H1 (cell line): ENCODE results near the gene SND1. TPM values are rescaled to one million over a fixed set of nuclear protein-coding genes. Genes with fewer than 3 reads are reported as not detected.

Experiments
- CTCF ChIA-PET: fragments of 300-600 bp; sonication (Branson Sonifier 250); formaldehyde crosslinking; loops from one replicate; lab custom pipeline; 2021; ENCODE audit not compliant: partially characterized antibody; lab: Charles Lee
- POLR2A ChIA-PET: fragments of 300-600 bp; sonication (Branson Sonifier 250); formaldehyde crosslinking; loops from one replicate; lab custom pipeline; 2021; ENCODE audit warnings: inconsistent platforms; ENCODE audit not compliant: partially characterized antibody; lab: Charles Lee
- DNase-seq, 2 experiments: peaks; one replicate each; pipeline versions ENCODE4 v3.0.0 to v3.0.0-alpha.2; 2010 to 2022; ENCODE audit warnings: low spot score in 2 of 2, low read depth in 1 of 2, mixed read lengths in 1 of 2
- FAIRE-seq: peaks from 2 replicates; lab custom pipeline; 2011; peaks lifted over from hg19 to GRCh38; lab: Jason Lieb, UNC
- H2AFZ ChIP-seq: 2 replicates; pipeline ENCODE4 v1.8.1; 2012; ENCODE audit warnings: low read length, inconsistent platforms
- H2AK5ac ChIP-seq: 2 replicates; pipeline ENCODE4 v1.6.1; 2013; ENCODE audit warnings: low read depth, low read length
- H2BK120ac ChIP-seq: replicated peaks from 2 replicates; pipeline ENCODE3; 2013; ENCODE audit warnings: low read depth, low read length, inconsistent platforms
- H2BK12ac ChIP-seq: 2 replicates; pipeline ENCODE4 v1.6.1; 2013; ENCODE audit warnings: low read depth, low read length
- H2BK15ac ChIP-seq: 2 replicates; pipeline ENCODE4 v1.6.1; 2013; ENCODE audit warnings: low read length
- H2BK20ac ChIP-seq: 2 replicates; pipeline ENCODE4 v1.6.1; 2013; ENCODE audit warnings: low read length
- H2BK5ac ChIP-seq: 2 replicates; pipeline ENCODE4 v1.6.1; 2013; ENCODE audit warnings: low read depth, low read length
- H3K14ac ChIP-seq: 2 replicates; pipeline ENCODE4 v1.6.1; 2013; ENCODE audit warnings: inconsistent platforms; ENCODE audit not compliant: insufficient read length
- H3K18ac ChIP-seq: 2 replicates; pipeline ENCODE4 v1.6.1; 2013; ENCODE audit warnings: low read length; ENCODE audit errors: extremely low read depth
- H3K23ac ChIP-seq: 2 replicates; pipeline ENCODE4 v1.6.1; 2013; ENCODE audit warnings: inconsistent platforms; ENCODE audit not compliant: insufficient read length
- H3K23me2 ChIP-seq: 2 replicates; pipeline ENCODE4 v1.6.1; 2013; ENCODE audit warnings: low read depth, low read length
- H3K27ac ChIP-seq: 2 replicates; pipeline ENCODE4 v1.6.1; 2011; ENCODE audit warnings: low read depth, low read length, inconsistent platforms
- H3K27me3 ChIP-seq, 4 experiments: replicated peaks in 1 of 4; 1 replicate in 1 of 4; 2 replicates in 3 of 4; pipeline versions ENCODE4 v1.6.1 to v1.8.1; 2011 to 2013; ENCODE audit warnings: low read length in 3 of 4, mild to moderate bottlenecking in 3 of 4, inconsistent platforms in 2 of 4, mixed read lengths in 2 of 4, moderate library complexity in 1 of 4; ENCODE audit not compliant: control insufficient read depth in 3 of 4, insufficient read depth in 3 of 4; ENCODE audit errors: extremely low read depth in 1 of 4
- H3K36me3 ChIP-seq, 4 experiments: 2 replicates each; pipeline versions ENCODE4 v1.6.1 to v1.8.1; 2011 to 2013; ENCODE audit warnings: mild to moderate bottlenecking in 4 of 4, low read length in 3 of 4, moderate library complexity in 2 of 4, control low read depth in 1 of 4, inconsistent platforms in 1 of 4; ENCODE audit not compliant: insufficient read depth in 4 of 4, control insufficient read depth in 2 of 4
- H3K4ac ChIP-seq: replicated peaks from 2 replicates; pipeline ENCODE3; 2013; ENCODE audit warnings: low read length, low read depth, mixed read lengths, inconsistent platforms; ENCODE audit not compliant: insufficient read length
- H3K4me1 ChIP-seq, 4 experiments: replicated peaks in 1 of 4; 1 replicate in 1 of 4; 2 replicates in 3 of 4; pipeline versions ENCODE4 v1.6.1 to v1.8.1; 2011 to 2013; ENCODE audit warnings: low read length in 3 of 4, inconsistent platforms in 2 of 4, mixed read lengths in 1 of 4; ENCODE audit not compliant: insufficient read depth in 4 of 4, control insufficient read depth in 3 of 4
- H3K4me2 ChIP-seq, 2 experiments: 2 replicates each; pipeline versions ENCODE4 v1.6.1 to v1.8.1; 2011 to 2013; ENCODE audit warnings: low read depth in 2 of 2, low read length in 2 of 2, control low read depth in 1 of 2, inconsistent platforms in 1 of 2, mild to moderate bottlenecking in 1 of 2; ENCODE audit not compliant: insufficient read depth in 1 of 2
- H3K4me3 ChIP-seq, 4 experiments: fragments of 200-600, 300-600 bp in 1 of 4; sonication (generic), shearing (Covaris generic), sonication (Bioruptor Twin) in 1 of 4; 2 replicates each; pipeline versions ENCODE4 v1.5.1 to v1.8.1; 2011 to 2016; ENCODE audit warnings: low read length in 4 of 4, low read depth in 3 of 4, control low read depth in 2 of 4, inconsistent platforms in 2 of 4, mild to moderate bottlenecking in 2 of 4, mixed read lengths in 1 of 4, moderate library complexity in 1 of 4; ENCODE audit not compliant: insufficient read depth in 2 of 4; ENCODE audit errors: extremely low read depth in 1 of 4
- H3K56ac ChIP-seq: replicated peaks from 2 replicates; pipeline ENCODE3; 2013; ENCODE audit warnings: low read depth, mild to moderate bottlenecking, mixed read lengths, low read length, inconsistent platforms; ENCODE audit not compliant: insufficient read length
- H3K79me1 ChIP-seq: 2 replicates; pipeline ENCODE4 v1.6.1; 2013; ENCODE audit warnings: low read depth, low read length, control low read depth
- H3K79me2 ChIP-seq, 2 experiments: 2 replicates each; pipeline versions ENCODE4 v1.6.1 to v1.8.1; 2012 to 2013; ENCODE audit warnings: low read length in 2 of 2, mild to moderate bottlenecking in 2 of 2, inconsistent platforms in 1 of 2; ENCODE audit not compliant: insufficient read depth in 2 of 2, control insufficient read depth in 1 of 2
- H3K9ac ChIP-seq, 4 experiments: replicated peaks in 1 of 4; 1 replicate in 1 of 4; 2 replicates in 3 of 4; pipeline versions ENCODE4 v1.6.1 to v1.8.1; 2011 to 2013; ENCODE audit warnings: low read depth in 3 of 4, low read length in 3 of 4, control low read depth in 2 of 4, mild to moderate bottlenecking in 2 of 4, moderate library complexity in 2 of 4, inconsistent platforms in 1 of 4; ENCODE audit errors: extremely low read depth in 1 of 4
- H3K9me3 ChIP-seq, 2 experiments: 2 replicates each; pipeline versions ENCODE4 v1.6.1 to v1.8.1; 2012 to 2013; ENCODE audit warnings: mild to moderate bottlenecking in 2 of 2, moderate library complexity in 2 of 2, control low read depth in 1 of 2, inconsistent platforms in 1 of 2, low read depth in 1 of 2, low read length in 1 of 2, mixed read lengths in 1 of 2; ENCODE audit not compliant: insufficient read depth in 2 of 2
- H4K20me1 ChIP-seq, 2 experiments: replicated peaks in 1 of 2; 2 replicates each; pipeline versions ENCODE3 to v1.8.1; 2011 to 2013; ENCODE audit warnings: inconsistent platforms in 2 of 2, low read length in 2 of 2, mild to moderate bottlenecking in 1 of 2; ENCODE audit not compliant: insufficient read depth in 2 of 2, control insufficient read depth in 1 of 2
- H4K5ac ChIP-seq: 2 replicates; pipeline ENCODE4 v1.6.1; 2013; ENCODE audit warnings: low read length, low read depth, mixed read lengths, inconsistent platforms; ENCODE audit not compliant: insufficient read length
- H4K8ac ChIP-seq: 2 replicates; pipeline ENCODE4 v1.8.0; 2013; ENCODE audit warnings: mild to moderate bottlenecking, moderate library complexity, low read length, inconsistent platforms; ENCODE audit not compliant: insufficient read depth; ENCODE audit errors: extremely low read depth
- H4K91ac ChIP-seq: replicated peaks from 2 replicates; pipeline ENCODE3; 2013; ENCODE audit warnings: low read length, mixed read lengths, inconsistent platforms; ENCODE audit not compliant: insufficient read length
- E2F6 ChIP-seq: IDR thresholded peaks from 2 replicates; pipeline ENCODE4 v1.6.1; 2012; ENCODE audit warnings: inconsistent platforms
- FOSL1 ChIP-seq: IDR thresholded peaks from 2 replicates; pipeline ENCODE4 v1.6.1; 2011; ENCODE audit warnings: mild to moderate bottlenecking, low read depth, low read length, moderate library complexity; ENCODE audit not compliant: insufficient read depth
- JUND ChIP-seq: IDR thresholded peaks from 2 replicates; pipeline ENCODE4 v1.6.1; 2011; ENCODE audit warnings: mild to moderate bottlenecking, improper control_type of control experiment, low read length
- SIN3A ChIP-seq, 2 experiments: IDR thresholded peaks in 1 of 2; conservative IDR thresholded peaks in 1 of 2; 2 replicates each; pipeline ENCODE4 v1.6.1; 2011 to 2012; ENCODE audit warnings: low read length in 2 of 2, improper control_type of control experiment in 1 of 2, low read depth in 1 of 2, mild to moderate bottlenecking in 1 of 2
- TEAD4 ChIP-seq: IDR thresholded peaks from 2 replicates; pipeline ENCODE4 v1.6.1; 2012; ENCODE audit warnings: low read depth, low read length, inconsistent platforms, mixed read lengths
- WGBS, 2 experiments: shearing (Covaris generic) in 1 of 2; methylation state at CpG; one replicate each; pipeline versions ENCODE4 v1.1.6 to v1.1.7; 2013 to 2015; ENCODE audit warnings: low lambda C conversion rate in 2 of 2, mixed read lengths in 2 of 2, inconsistent platforms in 1 of 2, low coverage in 1 of 2, missing lambda C conversion rate in 1 of 2; ENCODE audit not compliant: insufficient replicate concordance in 2 of 2, insufficient coverage in 1 of 2, insufficient read length in 1 of 2; ENCODE audit errors: extremely low coverage in 1 of 2, missing lambda C conversion rate in 1 of 2; 5-methylcytosine and 5-hydroxymethylcytosine counted together
- polyA plus RNA-seq, 7 experiments: library from polyadenylated mRNA; depleted of rRNA in 3 of 7; stranded (reverse) in 5 of 7; unstranded in 2 of 7; fragments of >200 nt in 5 of 7; fragments of 200-250 nt in 2 of 7; gene quantifications; 1 replicate in 5 of 7; 2 replicates in 1 of 7; 4 replicates in 1 of 7; pipeline versions ENCODE4 v1.2.1 to v1.2.3, GENCODE V29; 2011 to 2013; ENCODE audit warnings: missing spikeins in 2 of 7, mixed read lengths in 2 of 7
- total RNA-seq: library from RNA; stranded (reverse); fragmentation: NEBNext Ultra II Directional; extraction: Animal tissue kit (Norgen Biotek cat#: 25700); gene quantifications from 2 replicates; pipeline ENCODE4 v1.2.1, GENCODE V29; 2021
- TF ChIP-seq, protein P1 (sequence below): IDR thresholded peaks from 2 replicates; pipeline ENCODE4 v1.6.1; 2012; ENCODE audit warnings: low read length, inconsistent platforms

SND1 gene
- total and polyA plus RNA-seq, 2 of the 8 experiments (the other 6 are each of a cell fraction or from before 2014, with no cell fraction given), result 122 to 290 TPM

GRCh38 chr7:128021366-128021765 lies 369.4 kb downstream of the SND1 start:
- Histone ChIP-seq H3K9ac (no peak overlapping the region), H2AFZ (no peak overlapping the region), H3K27me3 (no peaks in the 10 kb centered on the region), H2AK5ac (no peak overlapping the region), H4K91ac (no peak overlapping the region), H3K9me3 (no peaks in the 10 kb centered on the region), H4K8ac (no peak overlapping the region), H2BK5ac (no peak overlapping the region), H3K23ac (no peak overlapping the region), H2BK12ac (no peak overlapping the region), H3K23me2 (no peaks in the 10 kb centered on the region), H4K20me1 (peaks cover 13 to 17% of the 10 kb centered on the region in 2 experiments), H3K79me2 (peaks cover 0 to 16% of the 10 kb centered on the region in 2 experiments; a peak in 1 of 4 replicates), H3K36me3 (peaks cover 0 to 3% (median 0%) of the 10 kb centered on the region in 4 experiments; a peak in 1 of 8 replicates), H3K79me1 (no peaks in the 10 kb centered on the region), H3K56ac (no peak overlapping the region), H3K4ac (no peak overlapping the region), H3K4me3 (no peak overlapping the region), H2BK120ac (no peak overlapping the region), H4K5ac (no peak overlapping the region), H3K27ac (no peak overlapping the region), H2BK20ac (no peak overlapping the region), H3K4me1 (peaks cover 11 to 27% (median 20%) of the 10 kb centered on the region in 4 experiments), H3K4me2 (no peak overlapping the region), H3K14ac (no peak overlapping the region), H2BK15ac (no peak overlapping the region), H3K18ac (no peak overlapping the region; the same call in 1 of the 2 replicates)
- FAIRE-seq, result no peak
- TF ChIP-seq JUND, result no peak
- TF ChIP-seq E2F6, result no peak
- no peak for TF ChIP-seq FOSL1
- TF ChIP-seq, protein P1, sequence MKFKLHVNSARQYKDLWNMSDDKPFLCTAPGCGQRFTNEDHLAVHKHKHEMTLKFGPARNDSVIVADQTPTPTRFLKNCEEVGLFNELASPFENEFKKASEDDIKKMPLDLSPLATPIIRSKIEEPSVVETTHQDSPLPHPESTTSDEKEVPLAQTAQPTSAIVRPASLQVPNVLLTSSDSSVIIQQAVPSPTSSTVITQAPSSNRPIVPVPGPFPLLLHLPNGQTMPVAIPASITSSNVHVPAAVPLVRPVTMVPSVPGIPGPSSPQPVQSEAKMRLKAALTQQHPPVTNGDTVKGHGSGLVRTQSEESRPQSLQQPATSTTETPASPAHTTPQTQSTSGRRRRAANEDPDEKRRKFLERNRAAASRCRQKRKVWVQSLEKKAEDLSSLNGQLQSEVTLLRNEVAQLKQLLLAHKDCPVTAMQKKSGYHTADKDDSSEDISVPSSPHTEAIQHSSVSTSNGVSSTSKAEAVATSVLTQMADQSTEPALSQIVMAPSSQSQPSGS, result no peak
- no peak for TF ChIP-seq TEAD4
- no peak for TF ChIP-seq SIN3A (conservative IDR thresholded peaks at IDR 0.05 in 1 of 2, IDR thresholded peaks at IDR 0.05 in 1 of 2; ENCODE audit: low read depth in 1 of 2, low read length in 2 of 2)
- CTCF ChIA-PET, result interaction anchor here (0.7 to 5.4 kb wide), 13 partner anchors 9 to 312 kb away, joined by 3 to 36 read pairs (median 4); partner anchors contain the start of gene LRRC4
- POLR2A ChIA-PET, result no interaction called here
- WGBS, 2 experiments, result 89% methylated on average over 2 of the region's 2 CpGs; no CpG with 5 or more reads in 1 of the 2 experiments
- no peak for DNase-seq
